GM23248 (cell line): ENCODE data around the gene ELOVL1.

ENCODE experiments used
- EZH2 ChIP-seq: fragments of 200-600 bp; sonication (generic); IDR thresholded peaks from 2 replicates; pipeline ENCODE4 v1.6.1; 2018; ENCODE audit warnings: antibody characterized with exemption, mild to moderate bottlenecking; ENCODE audit not compliant: insufficient read depth, poor library complexity, severe bottlenecking
- EZH2phosphoT487 ChIP-seq: fragments of 200-600 bp; sonication (generic); IDR thresholded peaks from 2 replicates; pipeline ENCODE4 v1.6.1; 2018; ENCODE audit warnings: antibody characterized with exemption, moderate library complexity, mild to moderate bottlenecking, low read depth; ENCODE audit not compliant: insufficient read depth

DNA sequence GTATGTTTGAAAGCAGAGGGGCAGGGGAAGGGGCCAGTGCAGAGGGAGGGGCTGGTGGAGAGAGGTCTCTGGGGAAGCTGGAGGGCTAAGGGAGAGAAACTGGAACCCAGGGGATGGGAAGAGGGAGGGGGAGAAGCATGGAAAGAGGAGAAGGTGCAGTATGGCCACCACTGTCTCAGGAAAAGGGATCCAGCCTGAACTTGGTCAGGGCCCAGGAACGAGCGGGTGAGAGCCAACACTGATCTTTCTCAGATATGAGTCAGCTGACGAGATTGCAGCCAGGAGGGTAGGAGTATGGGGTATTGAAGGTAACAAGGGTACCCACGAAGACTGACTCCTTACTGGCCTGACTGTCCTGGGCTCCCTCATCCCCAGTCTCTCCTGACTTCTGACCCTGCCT is 49.0 kb downstream of the ELOVL1 start:
- TF ChIP-seq EZH2phosphoT487, result no peak
- no peak for TF ChIP-seq EZH2
